HG03520 (cell line): ENCODE measurements around the gene DNAJC11.
"Not testable (repeated sequence)": the region's sequence is repeated elsewhere in the genome, so short reads cannot be mapped to it uniquely, and the experiment has no call there.

Source experiments
- ATAC-seq: cut with Tn5 transposase; IDR thresholded peaks from one replicate; pipeline ENCODE4 v1.9.1; 2021; ENCODE audit warnings: mild to moderate bottlenecking, moderate library complexity; ENCODE audit not compliant: unreplicated experiment

Gene DNAJC11

GRCh38 chr1:6653436-6654290, 48.0 kb downstream of the DNAJC11 start:
- ATAC-seq, result no peak

- no peak for ATAC-seq
These were observed 48.6 kb downstream of the DNAJC11 start for GRCh38 chr1:6652986-6653385.

- ATAC-seq, result no peak
These were observed 49.7 kb downstream of the DNAJC11 start for GRCh38 chr1:6651909-6652308.

- no peak for ATAC-seq
These were observed 53.1 kb downstream of the DNAJC11 start for GRCh38 chr1:6648556-6648955.

- no peak for ATAC-seq
These were observed 55.0 kb downstream of the DNAJC11 start for GRCh38 chr1:6646499-6647148.

- no peak for ATAC-seq
These were observed 56.6 kb downstream of the DNAJC11 start for GRCh38 chr1:6645018-6645417.

GRCh38 chr1:6640867-6641266, 60.7 kb downstream of the DNAJC11 start:
- not testable (repeated sequence) for ATAC-seq

- ATAC-seq, result no peak
These were observed 63.4 kb downstream of the DNAJC11 start for GRCh38 chr1:6638226-6638625.

GRCh38 chr1:6637770-6638169, 63.8 kb downstream of the DNAJC11 start:
- no peak for ATAC-seq

- ATAC-seq, result not testable (repeated sequence)
These were observed 64.8 kb downstream of the DNAJC11 start for GRCh38 chr1:6636778-6637177.

GRCh38 chr1:6635910-6636760, 65.5 kb downstream of the DNAJC11 start:
- no peak for ATAC-seq

- no peak for ATAC-seq
These were observed 66.3 kb downstream of the DNAJC11 start for GRCh38 chr1:6635161-6635909.

- ATAC-seq, result no peak
These were observed 67.1 kb downstream of the DNAJC11 start for GRCh38 chr1:6634371-6635052.

GRCh38 chr1:6632588-6633514, 68.8 kb downstream of the DNAJC11 start:
- ATAC-seq, result no peak

GRCh38 chr1:6631058-6631457, 70.6 kb downstream of the DNAJC11 start:
- no peak for ATAC-seq

GRCh38 chr1:6630027-6630426, 71.6 kb downstream of the DNAJC11 start:
- no peak for ATAC-seq

- no peak for ATAC-seq
These were observed 72.6 kb downstream of the DNAJC11 start for GRCh38 chr1:6628971-6629479.

- no peak for ATAC-seq
These were observed 73.6 kb downstream of the DNAJC11 start for GRCh38 chr1:6627841-6628545.
